Cardiac muscle cell (in vitro differentiated cells and primary cell): ENCODE measurements around the gene SLC25A4. TPM values are rescaled to one million over a fixed set of nuclear protein-coding genes. Genes with fewer than 3 reads are reported as not detected.
"Not testable (repeated sequence)": the region's sequence is repeated elsewhere in the genome, so short reads cannot be mapped to it uniquely, and the experiment has no call there.

Source experiments
- DNase-seq, 2 donors: peaks; one replicate each; pipeline versions ENCODE4 v3.0.0 to v3.0.0-alpha.2; 2010 to 2017; ENCODE audit warnings: low read depth in 1 of 2, low spot score in 1 of 2
- H3K27ac ChIP-seq: fragments of 200-600 bp; sonication (generic); 2 replicates; pipeline ENCODE4 v1.5.1; 2016
- H3K27me3 ChIP-seq: fragments of 200-600 bp; sonication (generic); 2 replicates; pipeline ENCODE4 v1.6.0; 2016; ENCODE audit warnings: control low read depth
- H3K36me3 ChIP-seq: fragments of 200-600 bp; sonication (generic); 2 replicates; pipeline ENCODE4 v1.5.1; 2016; ENCODE audit warnings: control low read depth
- H3K4me1 ChIP-seq: fragments of 200-600 bp; sonication (generic); 2 replicates; pipeline ENCODE4 v1.8.1; 2017; ENCODE audit warnings: low read depth, mild to moderate bottlenecking, mixed run types
- H3K4me3 ChIP-seq: fragments of 200-600 bp; sonication (generic); 2 replicates; pipeline ENCODE4 v1.5.1; 2016; ENCODE audit warnings: mild to moderate bottlenecking
- H3K9me3 ChIP-seq: fragments of 200-600 bp; sonication (generic); 2 replicates; pipeline ENCODE4 v1.5.1; 2017; ENCODE audit warnings: low read depth, mild to moderate bottlenecking, control low read depth
- polyA plus RNA-seq: library from polyadenylated mRNA; unstranded; fragments of >200 nt; fragmentation: Nextera tagmentation; extraction: Ambion mirVana; gene quantifications from 2 replicates; pipeline ENCODE4 v1.2.1, GENCODE V29; 2016
- total RNA-seq: library from RNA; depleted of rRNA; stranded (reverse); fragments of >200 nt; gene quantifications from 2 replicates; pipeline ENCODE4 v1.2.3, GENCODE V29; 2016
- TF ChIP-seq, protein P1 (sequence below): IDR thresholded peaks from 2 replicates; pipeline ENCODE4 v1.5.1; 2012; ENCODE audit warnings: low read depth, mild to moderate bottlenecking, low read length

The SLC25A4 gene
- total and polyA plus RNA-seq, 2 experiments from 2014 or later, result 162 to 790 TPM

DNA sequence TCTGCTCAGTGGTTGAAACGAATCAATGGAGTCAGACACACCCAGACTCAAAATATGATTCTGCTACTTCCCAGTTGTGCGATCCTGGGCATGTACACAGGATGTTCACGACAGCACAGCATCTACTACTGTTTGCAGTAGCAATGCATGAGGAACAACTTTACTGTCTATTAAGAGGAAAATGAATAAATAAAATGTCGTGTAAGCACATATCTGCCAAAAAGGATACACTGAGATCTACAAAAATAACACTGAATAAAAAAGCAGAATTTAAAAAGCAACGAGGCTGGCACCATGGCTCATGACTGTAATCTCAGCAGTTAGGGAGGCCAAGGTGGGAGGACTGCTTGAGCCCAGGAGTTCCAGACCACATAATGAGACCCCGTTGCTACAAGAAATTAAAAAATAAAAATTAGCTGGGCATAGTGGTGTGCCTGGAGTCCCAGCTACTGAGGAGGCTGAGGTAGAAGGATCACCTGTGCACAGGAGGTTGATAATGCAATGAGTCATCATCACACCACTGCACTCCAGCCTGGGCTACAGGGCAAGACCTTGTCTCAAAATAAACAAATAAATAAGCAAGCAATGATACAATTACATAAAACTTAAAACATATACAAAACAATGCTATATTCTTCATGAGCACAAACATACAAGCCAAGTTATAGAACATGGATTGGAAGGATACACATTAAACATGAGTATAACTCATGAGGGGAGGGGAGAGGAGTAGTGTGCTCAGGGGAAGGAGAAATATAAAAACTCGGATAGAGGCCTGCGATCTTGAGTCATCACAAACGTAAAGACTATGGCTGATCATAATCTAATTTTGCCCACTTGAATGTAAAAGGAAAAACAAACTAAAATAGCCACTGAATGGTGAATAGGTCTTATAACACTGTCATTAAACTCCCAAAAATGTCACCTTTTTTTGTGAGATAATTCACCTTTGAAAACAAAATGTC, 52.1 kb downstream of the SLC25A4 start:
- Histone ChIP-seq H3K4me1 (no peaks in the 10 kb centered on the region), H3K27ac (no peak overlapping the region), H3K27me3 (no peaks in the 10 kb centered on the region), H3K9me3 (no peaks in the 10 kb centered on the region), H3K4me3 (no peak overlapping the region), H3K36me3 (peaks cover 3% of the 10 kb centered on the region)
- no peak for DNase-seq
- TF ChIP-seq, protein P1, sequence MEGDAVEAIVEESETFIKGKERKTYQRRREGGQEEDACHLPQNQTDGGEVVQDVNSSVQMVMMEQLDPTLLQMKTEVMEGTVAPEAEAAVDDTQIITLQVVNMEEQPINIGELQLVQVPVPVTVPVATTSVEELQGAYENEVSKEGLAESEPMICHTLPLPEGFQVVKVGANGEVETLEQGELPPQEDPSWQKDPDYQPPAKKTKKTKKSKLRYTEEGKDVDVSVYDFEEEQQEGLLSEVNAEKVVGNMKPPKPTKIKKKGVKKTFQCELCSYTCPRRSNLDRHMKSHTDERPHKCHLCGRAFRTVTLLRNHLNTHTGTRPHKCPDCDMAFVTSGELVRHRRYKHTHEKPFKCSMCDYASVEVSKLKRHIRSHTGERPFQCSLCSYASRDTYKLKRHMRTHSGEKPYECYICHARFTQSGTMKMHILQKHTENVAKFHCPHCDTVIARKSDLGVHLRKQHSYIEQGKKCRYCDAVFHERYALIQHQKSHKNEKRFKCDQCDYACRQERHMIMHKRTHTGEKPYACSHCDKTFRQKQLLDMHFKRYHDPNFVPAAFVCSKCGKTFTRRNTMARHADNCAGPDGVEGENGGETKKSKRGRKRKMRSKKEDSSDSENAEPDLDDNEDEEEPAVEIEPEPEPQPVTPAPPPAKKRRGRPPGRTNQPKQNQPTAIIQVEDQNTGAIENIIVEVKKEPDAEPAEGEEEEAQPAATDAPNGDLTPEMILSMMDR, result no peak

DNA sequence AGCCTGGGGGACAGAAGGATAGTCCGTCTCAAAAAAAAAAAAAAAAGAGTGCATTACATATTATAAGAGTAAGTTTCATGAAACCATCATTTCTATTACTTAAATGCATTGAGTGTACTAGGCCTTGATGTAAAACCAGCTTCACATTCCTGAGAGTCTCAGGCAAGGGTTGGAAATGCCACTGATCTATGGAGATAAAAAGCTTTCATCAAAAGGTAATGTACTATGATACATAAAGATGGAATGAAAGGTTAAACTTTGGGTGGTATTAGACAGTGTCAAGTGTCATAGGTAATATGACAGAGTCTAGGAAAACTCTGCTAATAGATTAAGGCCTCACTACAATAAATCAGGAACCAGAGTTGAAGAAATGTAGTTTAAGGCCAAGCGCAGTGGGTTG, 53.4 kb downstream of the SLC25A4 start:
- TF ChIP-seq, protein P1, result no peak
- H3K9me3 ChIP-seq, result no peaks in the 10 kb centered on the region
- no peaks in the 10 kb centered on the region for H3K27me3 ChIP-seq
- no peak for DNase-seq
- H3K36me3 ChIP-seq, result no peaks in the 10 kb centered on the region
- H3K27ac ChIP-seq, result no peak overlapping the region
- no peaks in the 10 kb centered on the region for H3K4me1 ChIP-seq
- no peak overlapping the region for H3K4me3 ChIP-seq

- H3K4me1 ChIP-seq, H3K9me3 ChIP-seq, DNase-seq, H3K27ac ChIP-seq, H3K36me3 ChIP-seq, H3K27me3 ChIP-seq, H3K4me3 ChIP-seq: not testable (repeated sequence)
These were observed 55.1 kb downstream of the SLC25A4 start for GRCh38 chr4:185198189-185198588.

Other genes starting within 250 kb of the SLC25A4 start
- not detected in 2 replicates for gene HELT, start 124.8 kb upstream of the SLC25A4 start, total RNA-seq
- not detected in 2 replicates for gene HELT, start 124.8 kb upstream of the SLC25A4 start, polyA plus RNA-seq
- gene CFAP97, start 60.7 kb downstream of the SLC25A4 start, total RNA-seq, result 14.1 and 22.2 TPM in 2 replicates
- gene CFAP97, start 60.7 kb downstream of the SLC25A4 start, polyA plus RNA-seq, result 23.9 and 34.8 TPM in 2 replicates
- gene SNX25, start 66.3 kb downstream of the SLC25A4 start, total RNA-seq, result 14.8 and 20.9 TPM in 2 replicates
- 19.7 and 21.7 TPM in 2 replicates for gene SNX25, start 66.3 kb downstream of the SLC25A4 start, polyA plus RNA-seq